ENCODE results near the gene SGIP1.

Gene SGIP1

GRCh38 chr1:66520655-66521054 is 13.3 kb upstream of the SGIP1 start:
- no peak overlapping the region for H3K27ac ChIP-seq
- no peak for DNase-seq (ENCODE audit: low spot score)
- H3K4me3 ChIP-seq = no peak overlapping the region
- TF ChIP-seq, protein P1, sequence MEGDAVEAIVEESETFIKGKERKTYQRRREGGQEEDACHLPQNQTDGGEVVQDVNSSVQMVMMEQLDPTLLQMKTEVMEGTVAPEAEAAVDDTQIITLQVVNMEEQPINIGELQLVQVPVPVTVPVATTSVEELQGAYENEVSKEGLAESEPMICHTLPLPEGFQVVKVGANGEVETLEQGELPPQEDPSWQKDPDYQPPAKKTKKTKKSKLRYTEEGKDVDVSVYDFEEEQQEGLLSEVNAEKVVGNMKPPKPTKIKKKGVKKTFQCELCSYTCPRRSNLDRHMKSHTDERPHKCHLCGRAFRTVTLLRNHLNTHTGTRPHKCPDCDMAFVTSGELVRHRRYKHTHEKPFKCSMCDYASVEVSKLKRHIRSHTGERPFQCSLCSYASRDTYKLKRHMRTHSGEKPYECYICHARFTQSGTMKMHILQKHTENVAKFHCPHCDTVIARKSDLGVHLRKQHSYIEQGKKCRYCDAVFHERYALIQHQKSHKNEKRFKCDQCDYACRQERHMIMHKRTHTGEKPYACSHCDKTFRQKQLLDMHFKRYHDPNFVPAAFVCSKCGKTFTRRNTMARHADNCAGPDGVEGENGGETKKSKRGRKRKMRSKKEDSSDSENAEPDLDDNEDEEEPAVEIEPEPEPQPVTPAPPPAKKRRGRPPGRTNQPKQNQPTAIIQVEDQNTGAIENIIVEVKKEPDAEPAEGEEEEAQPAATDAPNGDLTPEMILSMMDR (IDR thresholded peaks at IDR 0.05) = no peak

DNA sequence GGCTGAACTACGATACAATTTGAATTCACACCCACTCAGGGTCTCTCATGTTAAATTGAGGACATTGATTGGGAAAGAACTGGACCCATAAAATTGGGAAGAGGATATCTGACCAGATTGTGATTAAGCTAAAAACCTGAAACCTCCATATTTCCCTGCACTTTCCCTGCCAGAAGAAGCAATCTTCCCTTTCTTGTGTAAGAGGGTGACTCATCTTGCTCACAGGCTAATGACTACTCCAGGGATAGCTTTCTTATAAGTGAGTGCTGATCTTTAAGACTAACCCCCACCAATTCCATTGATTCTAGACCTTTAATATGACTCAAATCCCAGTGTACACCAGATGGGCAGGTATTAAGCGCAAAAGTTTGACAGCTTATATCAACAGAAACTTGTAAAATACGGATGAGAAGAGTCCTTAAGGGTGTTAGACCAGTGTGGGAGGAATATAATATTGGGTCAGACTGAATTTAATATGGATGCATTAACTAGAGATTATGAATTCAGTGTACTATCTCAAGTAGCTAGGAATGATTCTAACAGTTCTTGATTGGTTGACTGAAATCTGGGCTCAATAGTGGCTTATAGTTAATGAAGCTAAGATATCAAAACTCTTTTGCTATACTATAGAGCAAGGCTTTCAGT is 12.1 kb upstream of the SGIP1 start:
- TF ChIP-seq, protein P1 (IDR thresholded peaks at IDR 0.05) = no peak
- Histone ChIP-seq H3K27ac (no peak overlapping the region), H3K4me3 (no peak overlapping the region)
- DNase-seq (ENCODE audit: low spot score) = no peak

GRCh38 chr1:66523562-66523961 is 10.4 kb upstream of the SGIP1 start:
- Histone ChIP-seq H3K27ac (no peak overlapping the region), H3K4me3 (no peak overlapping the region)
- TF ChIP-seq, protein P1 (IDR thresholded peaks at IDR 0.05) = no peak
- no peak for DNase-seq (ENCODE audit: low spot score)

DNA sequence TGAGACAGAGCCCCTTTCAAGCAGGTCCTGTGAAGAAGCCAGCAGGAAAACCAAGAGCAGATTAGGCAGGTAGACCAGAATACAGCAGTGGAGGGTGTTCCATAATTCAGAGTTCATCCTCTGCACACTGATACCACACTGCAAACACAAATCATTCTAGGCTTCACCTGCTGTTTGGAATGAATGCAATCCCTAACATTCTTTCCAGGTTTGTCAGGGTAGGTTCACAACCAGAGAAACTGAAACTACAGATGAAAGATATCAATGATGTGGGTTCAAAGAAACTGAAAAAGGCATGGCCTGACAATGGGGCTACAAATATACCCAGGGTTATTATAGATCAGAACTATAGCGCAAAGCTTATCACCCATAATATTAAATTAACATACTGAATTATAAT is 8.9 kb upstream of the SGIP1 start:
- Histone ChIP-seq H3K27ac (no peak overlapping the region), H3K4me3 (no peak overlapping the region)
- TF ChIP-seq, protein P1 (IDR thresholded peaks at IDR 0.05) = no peak
- no peak for DNase-seq (ENCODE audit: low spot score)

DNA sequence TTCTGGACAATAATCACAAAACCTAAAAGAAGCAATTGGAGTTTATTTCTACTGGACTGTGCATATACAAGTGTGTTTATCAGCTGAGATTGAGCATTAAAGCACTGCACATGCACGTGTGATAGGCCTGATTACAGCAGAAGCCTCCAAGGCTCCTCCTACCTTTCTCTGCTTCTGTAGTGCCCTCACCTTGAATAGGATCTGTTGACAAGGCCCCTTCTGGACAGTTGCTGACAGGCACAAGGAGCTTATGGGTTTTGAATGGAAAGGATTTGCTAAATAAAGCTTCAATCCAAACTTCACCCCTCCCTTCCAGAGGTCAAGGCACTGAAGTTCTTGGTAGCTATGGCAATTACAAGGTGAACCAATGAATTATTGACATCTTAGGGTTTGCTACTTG is 7.9 kb upstream of the SGIP1 start:
- no peak overlapping the region for H3K27ac ChIP-seq
- H3K4me3 ChIP-seq = no peak overlapping the region
- TF ChIP-seq, protein P1 (IDR thresholded peaks at IDR 0.05) = no peak
- no peak for DNase-seq (ENCODE audit: low spot score)

- H3K27ac ChIP-seq = no peak overlapping the region
- TF ChIP-seq, protein P1 (IDR thresholded peaks at IDR 0.05) = no peak
- H3K4me3 ChIP-seq = no peak overlapping the region
- no peak for DNase-seq (ENCODE audit: low spot score)
Measured at GRCh38 chr1:66526991-66527390, 7.0 kb upstream of the SGIP1 start.

DNA sequence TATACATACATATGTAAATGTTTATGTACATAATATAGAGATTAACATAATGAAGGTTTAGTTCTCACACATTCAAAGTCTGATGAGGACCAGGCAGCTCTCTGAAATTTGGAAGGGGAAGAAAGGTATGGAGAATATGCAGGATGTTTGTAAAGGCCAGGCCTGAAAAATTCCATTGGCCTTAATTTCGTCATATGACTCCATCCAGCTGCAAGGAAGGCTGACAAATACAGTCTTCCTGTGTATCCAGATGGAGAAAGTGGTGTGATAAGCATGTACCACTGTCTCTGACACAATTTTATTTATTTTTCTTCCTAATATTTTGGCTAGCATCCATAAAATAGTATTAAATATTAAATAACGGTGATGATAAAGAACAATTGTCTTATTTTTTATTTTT is 6.3 kb upstream of the SGIP1 start:
- no peak for DNase-seq (ENCODE audit: low spot score)
- no peak overlapping the region for H3K27ac ChIP-seq
- no peak overlapping the region for H3K4me3 ChIP-seq
- TF ChIP-seq, protein P1 (IDR thresholded peaks at IDR 0.05) = no peak

All from coronary artery (tissue), 2 donors.